Hepatocyte (in vitro differentiated cells): Measurements from ENCODE around the gene AGAP1. TPM values are rescaled to one million over a fixed set of nuclear protein-coding genes. Genes with fewer than 3 reads are reported as not detected.

Source experiments
- DNase-seq: peaks from one replicate; pipeline ENCODE4 v3.0.0-alpha.2; 2016; ENCODE audit warnings: low spot score
- H2AFZ ChIP-seq: fragments of 200-600 bp; sonication (generic); 2 replicates; pipeline ENCODE4 v1.6.0; 2016; ENCODE audit warnings: antibody characterized with exemption, mild to moderate bottlenecking
- H3K27ac ChIP-seq: fragments of 200-600 bp; sonication (generic); 2 replicates; pipeline ENCODE4 v1.5.1; 2016; ENCODE audit warnings: mild to moderate bottlenecking
- H3K27me3 ChIP-seq: fragments of 200-600 bp; sonication (generic); 2 replicates; pipeline ENCODE4 v1.6.1; 2016
- H3K36me3 ChIP-seq: fragments of 200-600 bp; sonication (generic); replicated peaks from 2 replicates; pipeline ENCODE4 v1.5.1; 2016; ENCODE audit warnings: low read depth; ENCODE audit not compliant: insufficient read depth
- H3K4me1 ChIP-seq: fragments of 200-600 bp; sonication (generic); 2 replicates; pipeline ENCODE4 v1.5.1; 2016; ENCODE audit warnings: mild to moderate bottlenecking, moderate library complexity; ENCODE audit not compliant: insufficient read depth
- H3K4me2 ChIP-seq: fragments of 200-600 bp; sonication (generic); 2 replicates; pipeline ENCODE4 v1.6.0; 2016
- H3K4me3 ChIP-seq: fragments of 200-600 bp; sonication (generic); 2 replicates; pipeline ENCODE4 v1.5.1; 2016; ENCODE audit warnings: mild to moderate bottlenecking
- H3K79me2 ChIP-seq: fragments of 200-600 bp; sonication (generic); 2 replicates; pipeline ENCODE4 v1.6.0; 2017; ENCODE audit warnings: mild to moderate bottlenecking
- H3K9me2 ChIP-seq: fragments of 200-600 bp; sonication (generic); replicated peaks from 2 replicates; pipeline ENCODE4 v1.6.0; 2017; ENCODE audit warnings: mild to moderate bottlenecking; ENCODE audit not compliant: insufficient read depth
- H3K9me3 ChIP-seq: fragments of 200-600 bp; sonication (generic); 2 replicates; pipeline ENCODE4 v1.5.1; 2016; ENCODE audit warnings: low read depth, mild to moderate bottlenecking
- H4K20me1 ChIP-seq: fragments of 200-600 bp; sonication (generic); 2 replicates; pipeline ENCODE4 v1.6.0; 2016; ENCODE audit warnings: mild to moderate bottlenecking; ENCODE audit not compliant: insufficient read depth, poor library complexity, severe bottlenecking
- EZH2 ChIP-seq: fragments of 200-600 bp; sonication (generic); IDR thresholded peaks from 2 replicates; pipeline ENCODE4 v1.6.1; 2016; ENCODE audit warnings: antibody characterized with exemption, mild to moderate bottlenecking, borderline replicate concordance
- EZH2phosphoT487 ChIP-seq: fragments of 200-600 bp; sonication (generic); IDR thresholded peaks from one replicate; pipeline ENCODE4 v1.6.1; 2018; ENCODE audit warnings: antibody characterized with exemption, mild to moderate bottlenecking, low read depth, moderate library complexity; ENCODE audit not compliant: unreplicated experiment, severe bottlenecking
- WGBS: methylation state at CpG from one replicate; pipeline ENCODE4 v1.1.6; 2016; ENCODE audit warnings: low lambda C conversion rate; ENCODE audit errors: missing lambda C conversion rate; 5-methylcytosine and 5-hydroxymethylcytosine counted together
- polyA plus RNA-seq: library from polyadenylated mRNA; unstranded; fragments of >200 nt; fragmentation: Nextera tagmentation; extraction: Ambion mirVana; gene quantifications from 2 replicates; pipeline ENCODE4 v1.2.1, GENCODE V29; 2016
- total RNA-seq: library from RNA; depleted of rRNA; stranded (reverse); fragments of >200 nt; gene quantifications from 2 replicates; pipeline ENCODE4 v1.2.3, GENCODE V29; 2014
- TF ChIP-seq, protein P1 (sequence below): fragments of 200-600 bp; sonication (generic); IDR thresholded peaks from 2 replicates; pipeline ENCODE4 v1.5.1; 2016; ENCODE audit warnings: antibody characterized with exemption, mild to moderate bottlenecking; ENCODE audit not compliant: poor library complexity

AGAP1 gene
- total and polyA plus RNA-seq, 2 experiments from 2014 or later: 12.1 to 20.0 TPM

DNA sequence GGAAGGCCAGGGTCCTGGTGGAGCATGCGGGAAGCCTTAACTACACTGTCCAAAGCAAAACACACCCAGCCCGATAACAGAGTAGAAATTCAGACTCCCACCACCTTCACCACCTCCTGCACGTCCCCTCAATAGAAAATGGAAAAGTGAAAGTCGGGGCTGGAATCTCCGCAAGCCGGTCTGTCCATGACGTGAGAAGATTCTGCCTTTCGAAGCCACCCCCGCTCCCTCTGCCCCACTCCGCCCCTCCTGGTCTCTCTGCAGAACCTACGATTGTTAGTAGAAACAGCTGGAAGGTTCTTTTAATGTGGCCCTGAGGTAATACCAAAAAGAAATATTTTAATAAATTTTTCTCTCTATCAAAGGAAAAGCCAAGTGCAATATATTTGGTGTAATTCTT, 558.0 kb downstream of the AGAP1 start:
- Histone ChIP-seq H3K4me1 (no peaks in the 10 kb centered on the region), H3K27me3 (no peaks in the 10 kb centered on the region), H3K27ac (no peak overlapping the region), H3K9me3 (no peaks in the 10 kb centered on the region), H3K36me3 (no peaks in the 10 kb centered on the region), H3K79me2 (no peaks in the 10 kb centered on the region), H4K20me1 (no peaks in the 10 kb centered on the region), H2AFZ (no peak overlapping the region), H3K4me2 (no peak overlapping the region), H3K9me2 (no peaks in the 10 kb centered on the region), H3K4me3 (no peak overlapping the region)
- 94% methylated on average over 11 of the region's 11 CpGs for WGBS
- TF ChIP-seq, protein P1, sequence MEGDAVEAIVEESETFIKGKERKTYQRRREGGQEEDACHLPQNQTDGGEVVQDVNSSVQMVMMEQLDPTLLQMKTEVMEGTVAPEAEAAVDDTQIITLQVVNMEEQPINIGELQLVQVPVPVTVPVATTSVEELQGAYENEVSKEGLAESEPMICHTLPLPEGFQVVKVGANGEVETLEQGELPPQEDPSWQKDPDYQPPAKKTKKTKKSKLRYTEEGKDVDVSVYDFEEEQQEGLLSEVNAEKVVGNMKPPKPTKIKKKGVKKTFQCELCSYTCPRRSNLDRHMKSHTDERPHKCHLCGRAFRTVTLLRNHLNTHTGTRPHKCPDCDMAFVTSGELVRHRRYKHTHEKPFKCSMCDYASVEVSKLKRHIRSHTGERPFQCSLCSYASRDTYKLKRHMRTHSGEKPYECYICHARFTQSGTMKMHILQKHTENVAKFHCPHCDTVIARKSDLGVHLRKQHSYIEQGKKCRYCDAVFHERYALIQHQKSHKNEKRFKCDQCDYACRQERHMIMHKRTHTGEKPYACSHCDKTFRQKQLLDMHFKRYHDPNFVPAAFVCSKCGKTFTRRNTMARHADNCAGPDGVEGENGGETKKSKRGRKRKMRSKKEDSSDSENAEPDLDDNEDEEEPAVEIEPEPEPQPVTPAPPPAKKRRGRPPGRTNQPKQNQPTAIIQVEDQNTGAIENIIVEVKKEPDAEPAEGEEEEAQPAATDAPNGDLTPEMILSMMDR: no peak
- TF ChIP-seq EZH2: no peak
- TF ChIP-seq EZH2phosphoT487: no peak
- DNase-seq: no peak

DNA sequence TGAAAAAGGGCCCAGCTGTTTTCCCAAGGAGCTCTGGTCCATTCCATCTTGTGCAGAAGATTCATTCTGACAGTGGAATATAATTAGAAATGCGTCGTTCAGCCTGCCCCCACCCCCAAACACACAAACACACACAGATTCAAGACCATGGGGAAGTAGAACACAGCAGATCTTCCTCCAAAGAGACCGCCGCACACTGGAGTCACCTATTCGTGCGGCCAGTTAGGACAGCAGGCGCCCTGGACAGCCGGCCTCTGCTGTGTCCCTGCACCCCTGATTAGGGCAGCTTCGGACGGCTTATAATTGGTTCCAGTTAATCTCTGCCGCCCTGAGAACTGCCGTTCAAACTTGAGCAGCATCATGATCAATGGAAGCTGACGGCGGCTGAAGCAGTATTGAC, 558.4 kb downstream of the AGAP1 start:
- 92% methylated on average over 14 of the region's 14 CpGs for WGBS
- Histone ChIP-seq H3K27ac (no peak overlapping the region), H3K36me3 (no peaks in the 10 kb centered on the region), H3K9me2 (no peaks in the 10 kb centered on the region), H3K9me3 (no peaks in the 10 kb centered on the region), H3K4me2 (no peak overlapping the region), H3K4me3 (no peak overlapping the region), H3K27me3 (no peaks in the 10 kb centered on the region), H2AFZ (no peak overlapping the region), H3K79me2 (no peaks in the 10 kb centered on the region), H3K4me1 (no peaks in the 10 kb centered on the region), H4K20me1 (no peaks in the 10 kb centered on the region)
- no peak for DNase-seq
- no peak for TF ChIP-seq EZH2
- TF ChIP-seq EZH2phosphoT487: no peak
- TF ChIP-seq, protein P1: no peak

DNA sequence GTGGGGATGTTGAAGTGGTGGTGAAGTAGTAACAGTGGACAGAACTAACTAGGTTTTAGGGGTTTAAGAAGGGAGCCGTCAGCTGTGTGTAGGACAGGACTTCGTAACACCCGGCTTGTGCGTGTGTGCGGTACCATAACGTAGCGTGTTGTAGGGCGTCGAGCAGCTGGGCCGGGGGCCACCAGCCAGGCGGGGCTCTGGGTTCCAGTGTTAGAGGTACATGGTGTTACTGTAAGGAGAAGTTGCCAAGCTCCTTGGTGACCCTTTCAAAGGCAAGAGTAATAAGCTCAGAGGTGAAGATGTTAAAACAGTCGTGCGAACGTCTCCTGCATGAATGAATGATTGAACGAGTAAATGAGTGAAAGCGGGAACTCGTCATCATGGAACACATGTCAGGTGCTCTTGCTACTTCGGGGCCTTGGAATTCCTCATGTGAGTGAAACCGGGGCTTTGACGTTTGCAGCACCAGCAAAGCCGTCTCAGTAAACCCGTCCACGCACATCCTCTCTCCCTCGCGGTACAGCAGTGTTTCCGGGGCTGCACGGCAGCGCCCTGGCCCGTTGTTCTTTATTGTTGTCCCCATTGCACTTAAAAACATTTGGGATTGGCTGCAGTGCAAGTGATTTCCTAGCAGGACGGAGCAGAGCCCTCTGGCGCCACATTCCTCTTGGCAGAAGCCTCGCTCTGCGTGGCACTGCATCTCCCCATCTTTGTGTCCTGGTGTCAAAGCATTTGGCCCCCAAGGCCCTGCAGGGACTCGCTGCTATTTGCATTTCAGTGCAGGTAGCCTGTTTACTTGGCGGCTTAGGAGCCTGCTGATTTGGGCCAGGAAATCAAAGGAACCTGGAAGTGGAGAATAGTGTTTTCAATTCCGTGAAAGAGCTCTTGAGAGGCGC, 559.3 kb downstream of the AGAP1 start:
- Histone ChIP-seq H3K4me2 (no peak overlapping the region), H3K4me3 (no peak overlapping the region), H3K27me3 (no peaks in the 10 kb centered on the region), H3K9me2 (no peaks in the 10 kb centered on the region), H3K9me3 (no peaks in the 10 kb centered on the region), H3K79me2 (no peaks in the 10 kb centered on the region), H3K27ac (no peak overlapping the region), H3K36me3 (no peaks in the 10 kb centered on the region), H4K20me1 (no peaks in the 10 kb centered on the region), H3K4me1 (no peaks in the 10 kb centered on the region), H2AFZ (no peak overlapping the region)
- TF ChIP-seq EZH2 (no peak), EZH2phosphoT487 (no peak)
- TF ChIP-seq, protein P1: no peak
- DNase-seq: no peak
- 76% methylated on average over 37 of the region's 37 CpGs for WGBS
